Mesendoderm (in vitro differentiated cells): ENCODE results near the gene TM4SF5.

Experiments
- DNase-seq: peaks from one replicate; pipeline ENCODE4 v3.0.0; 2013
- H2AK5ac ChIP-seq: 2 replicates; pipeline ENCODE4 v1.6.1; 2013; ENCODE audit warnings: low read length, inconsistent platforms
- H2BK120ac ChIP-seq: 2 replicates; pipeline ENCODE4 v1.6.1; 2013; ENCODE audit warnings: low read depth, mild to moderate bottlenecking, low read length, moderate library complexity, mixed read lengths
- H2BK15ac ChIP-seq: replicated peaks from 2 replicates; pipeline ENCODE4 v1.6.1; 2013; ENCODE audit warnings: low read depth, mild to moderate bottlenecking, moderate library complexity
- H2BK5ac ChIP-seq: 2 replicates; pipeline ENCODE4 v1.6.1; 2013; ENCODE audit warnings: low read length, inconsistent platforms
- H3K18ac ChIP-seq: 2 replicates; pipeline ENCODE4 v1.6.1; 2013; ENCODE audit warnings: mild to moderate bottlenecking, low read length, mixed read lengths
- H3K23ac ChIP-seq: one replicate; pipeline ENCODE4 v1.6.1; 2013; ENCODE audit warnings: low read length
- H3K27ac ChIP-seq: 2 replicates; pipeline ENCODE4 v1.5.1; 2013; ENCODE audit warnings: low read depth, mild to moderate bottlenecking, inconsistent platforms, low read length, moderate library complexity
- H3K27me3 ChIP-seq: 2 replicates; pipeline ENCODE4 v1.6.1; 2013; ENCODE audit warnings: low read length, control low read depth, mild to moderate bottlenecking, inconsistent platforms; ENCODE audit not compliant: insufficient read depth, poor library complexity
- H3K36me3 ChIP-seq: 2 replicates; pipeline ENCODE4 v1.6.1; 2013; ENCODE audit warnings: low read length, inconsistent platforms; ENCODE audit not compliant: control insufficient read depth, insufficient read depth
- H3K4ac ChIP-seq: one replicate; pipeline ENCODE4 v1.6.1; 2013; ENCODE audit warnings: low read depth, mild to moderate bottlenecking, low read length, moderate library complexity
- H3K4me1 ChIP-seq: 2 replicates; pipeline ENCODE4 v1.6.1; 2013; ENCODE audit warnings: low read depth, low read length, inconsistent platforms; ENCODE audit not compliant: control insufficient read depth
- H3K4me2 ChIP-seq: 2 replicates; pipeline ENCODE4 v1.6.1; 2013; ENCODE audit warnings: low read length
- H3K4me3 ChIP-seq: 2 replicates; pipeline ENCODE4 v1.5.1; 2013; ENCODE audit warnings: mild to moderate bottlenecking, low read length
- H3K56ac ChIP-seq: one replicate; pipeline ENCODE4 v1.6.1; 2013; ENCODE audit warnings: low read length
- H3K79me1 ChIP-seq: 2 replicates; pipeline ENCODE4 v1.6.1; 2013; ENCODE audit warnings: low read length, inconsistent platforms
- H3K79me2 ChIP-seq: 2 replicates; pipeline ENCODE4 v1.6.1; 2013; ENCODE audit warnings: mild to moderate bottlenecking, low read length; ENCODE audit not compliant: control insufficient read depth, insufficient read depth
- H3K9ac ChIP-seq: 2 replicates; pipeline ENCODE4 v1.6.1; 2013; ENCODE audit warnings: low read length, inconsistent platforms
- H4K5ac ChIP-seq: one replicate; pipeline ENCODE4 v1.6.1; 2013; ENCODE audit warnings: low read length
- H4K8ac ChIP-seq: one replicate; pipeline ENCODE4 v1.6.1; 2013; ENCODE audit warnings: low read depth, mild to moderate bottlenecking, control low read depth, low read length, moderate library complexity
- WGBS: extraction: QIAGEN DNeasy Blood & Tissue Kit; methylation state at CpG from one replicate; pipeline ENCODE4 v1.1.7; 2013; ENCODE audit warnings: low lambda C conversion rate, missing lambda C conversion rate; ENCODE audit not compliant: insufficient coverage; ENCODE audit errors: extremely low coverage; 5-methylcytosine and 5-hydroxymethylcytosine counted together

Gene TM4SF5

DNA sequence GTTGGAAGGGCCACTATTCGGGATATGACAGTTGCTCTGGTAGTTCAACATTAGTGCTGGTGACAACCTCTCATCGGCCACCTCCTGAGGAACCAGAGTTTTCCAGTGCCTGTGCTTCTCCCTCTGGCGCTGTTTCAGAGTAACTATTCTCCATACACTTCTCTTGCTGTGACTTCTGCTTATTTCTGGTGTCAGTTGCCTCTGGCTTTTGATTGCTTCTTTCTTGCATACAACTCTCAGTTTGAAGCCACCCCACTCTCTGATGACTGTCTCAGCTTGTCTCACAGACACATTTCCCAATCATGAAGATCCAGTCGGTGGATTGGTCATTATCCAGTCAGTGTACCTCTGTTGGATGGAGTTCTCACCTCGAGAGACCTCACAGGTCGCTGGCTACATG lies 3.4 kb upstream of the TM4SF5 start:
- no peak overlapping the region for H2BK15ac ChIP-seq
- no peaks in the 10 kb centered on the region for H3K27me3 ChIP-seq
- no peak overlapping the region for H2BK120ac ChIP-seq
- no peak overlapping the region for H2BK5ac ChIP-seq
- no peak overlapping the region for H4K5ac ChIP-seq
- no peaks in the 10 kb centered on the region for H3K79me1 ChIP-seq
- no peak overlapping the region for H3K4ac ChIP-seq
- no peak overlapping the region for H3K23ac ChIP-seq
- no peak overlapping the region for H4K8ac ChIP-seq
- no peak overlapping the region for H3K4me2 ChIP-seq
- H3K27ac ChIP-seq, result no peak overlapping the region
- no peak overlapping the region for H3K56ac ChIP-seq
- no peak overlapping the region for H3K4me3 ChIP-seq
- no peaks in the 10 kb centered on the region for H3K79me2 ChIP-seq
- H3K9ac ChIP-seq, result no peak overlapping the region
- H3K36me3 ChIP-seq, result no peaks in the 10 kb centered on the region
- DNase-seq, result no peak
- no peak overlapping the region for H3K18ac ChIP-seq
- no peaks in the 10 kb centered on the region for H3K4me1 ChIP-seq
- H2AK5ac ChIP-seq, result no peak overlapping the region
- no CpG with 5 or more reads among the region's 6 CpGs for WGBS

DNA sequence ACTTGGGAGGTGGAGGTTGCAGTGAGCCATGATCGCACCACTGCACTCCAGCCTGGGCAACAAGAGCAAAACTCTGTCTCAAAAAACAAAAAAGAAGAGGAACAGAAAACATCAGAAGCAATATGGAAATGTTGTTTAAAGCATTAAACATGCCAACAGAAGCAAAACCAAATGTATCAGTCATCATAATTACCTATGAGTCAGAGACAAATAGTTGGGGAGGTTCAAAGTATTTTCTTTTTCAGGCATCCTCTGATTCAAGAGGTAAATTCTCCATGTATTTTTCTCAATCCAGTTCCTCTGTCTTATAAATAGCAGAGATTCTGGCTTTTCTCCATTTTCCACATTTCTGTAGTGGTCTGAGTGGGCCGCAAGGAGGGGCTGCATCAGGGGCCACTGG lies 2.1 kb upstream of the TM4SF5 start:
- H3K9ac ChIP-seq, result no peak overlapping the region
- H2AK5ac ChIP-seq, result no peak overlapping the region
- no peaks in the 10 kb centered on the region for H3K4me1 ChIP-seq
- H3K56ac ChIP-seq, result no peak overlapping the region
- DNase-seq, result no peak
- no peak overlapping the region for H4K5ac ChIP-seq
- H3K23ac ChIP-seq, result no peak overlapping the region
- H3K27me3 ChIP-seq, result no peaks in the 10 kb centered on the region
- H3K4me3 ChIP-seq, result no peak overlapping the region
- H3K4me2 ChIP-seq, result no peak overlapping the region
- no peak overlapping the region for H4K8ac ChIP-seq
- no peaks in the 10 kb centered on the region for H3K36me3 ChIP-seq
- H3K79me2 ChIP-seq, result no peaks in the 10 kb centered on the region
- no peak overlapping the region for H2BK5ac ChIP-seq
- no peak overlapping the region for H3K18ac ChIP-seq
- WGBS, result no CpG with 5 or more reads among the region's 2 CpGs
- H2BK15ac ChIP-seq, result no peak overlapping the region
- no peak overlapping the region for H2BK120ac ChIP-seq
- H3K27ac ChIP-seq, result no peak overlapping the region
- no peaks in the 10 kb centered on the region for H3K79me1 ChIP-seq
- no peak overlapping the region for H3K4ac ChIP-seq

DNA sequence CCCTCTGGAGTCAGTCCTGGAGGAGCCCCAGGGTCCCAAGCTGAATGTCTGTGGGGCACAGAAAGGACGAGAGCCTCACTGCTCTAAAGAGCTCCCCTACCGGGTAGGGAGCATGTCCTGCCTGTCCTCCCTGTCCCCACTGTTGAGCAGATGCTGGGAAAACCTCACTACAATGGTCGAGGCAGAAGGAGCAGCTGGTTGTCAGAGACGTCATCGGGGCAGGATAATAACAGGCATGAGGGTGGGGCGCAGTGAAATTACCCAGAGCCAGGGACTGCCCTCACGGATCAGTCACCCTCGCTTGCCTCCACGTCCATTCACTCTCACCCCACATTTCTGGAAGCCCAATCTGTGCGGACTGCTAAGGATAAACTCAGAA lies 538 bp downstream of the TM4SF5 start:
- Histone ChIP-seq H3K56ac (no peak overlapping the region), H2BK120ac (no peak overlapping the region), H3K36me3 (no peaks in the 10 kb centered on the region), H3K18ac (no peak overlapping the region), H3K9ac (no peak overlapping the region), H3K4me1 (no peaks in the 10 kb centered on the region), H2BK15ac (no peak overlapping the region), H2BK5ac (no peak overlapping the region), H3K4me2 (no peak overlapping the region), H3K4ac (no peak overlapping the region), H3K23ac (no peak overlapping the region), H3K79me1 (no peaks in the 10 kb centered on the region), H3K27me3 (no peaks in the 10 kb centered on the region), H3K4me3 (no peak overlapping the region), H4K8ac (no peak overlapping the region), H3K79me2 (no peaks in the 10 kb centered on the region), H2AK5ac (no peak overlapping the region), H4K5ac (no peak overlapping the region), H3K27ac (no peak overlapping the region)
- no peak for DNase-seq
- WGBS, result no CpG with 5 or more reads among the region's 10 CpGs

DNA sequence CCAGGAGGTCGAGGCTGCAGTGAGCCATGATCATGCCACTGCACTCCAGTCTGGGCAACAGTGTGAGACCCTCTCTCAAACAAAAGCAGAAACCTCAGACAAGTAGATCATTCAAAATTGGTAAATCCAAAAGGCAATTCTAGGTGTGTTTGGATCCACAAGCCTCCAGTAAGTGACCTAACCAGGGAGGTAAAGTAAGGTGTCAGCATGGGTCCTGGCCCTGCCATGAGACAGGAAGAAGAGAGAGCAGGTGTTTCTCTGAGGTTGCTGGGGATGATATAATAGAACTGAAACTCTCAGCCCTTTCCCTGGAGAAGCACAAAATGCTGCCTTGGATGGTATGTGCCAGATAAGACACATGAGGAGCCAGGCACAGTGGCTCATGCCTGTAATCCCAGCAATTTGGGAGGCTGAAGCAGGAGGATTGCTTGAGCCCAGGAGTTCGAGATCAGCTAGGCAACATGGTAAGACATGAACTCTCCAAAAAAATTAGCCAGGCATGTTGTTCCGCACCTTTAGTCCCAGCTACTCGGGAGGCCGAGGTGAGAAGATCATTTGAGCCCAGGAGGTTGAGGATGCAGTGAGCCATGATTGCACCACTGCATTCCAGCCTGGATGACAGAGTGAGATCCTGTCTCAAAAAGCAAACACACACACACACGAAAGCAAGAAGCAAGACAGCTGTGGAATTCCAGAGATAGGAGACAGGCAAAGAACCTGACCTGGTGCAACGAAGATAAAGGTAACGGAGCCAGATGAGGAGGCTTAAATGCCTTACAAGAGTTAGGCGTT lies 6.5 kb downstream of the TM4SF5 start:
- Histone ChIP-seq H3K27ac (no peak overlapping the region), H3K27me3 (no peaks in the 10 kb centered on the region)
- no CpG with 5 or more reads among the region's 9 CpGs for WGBS

DNA sequence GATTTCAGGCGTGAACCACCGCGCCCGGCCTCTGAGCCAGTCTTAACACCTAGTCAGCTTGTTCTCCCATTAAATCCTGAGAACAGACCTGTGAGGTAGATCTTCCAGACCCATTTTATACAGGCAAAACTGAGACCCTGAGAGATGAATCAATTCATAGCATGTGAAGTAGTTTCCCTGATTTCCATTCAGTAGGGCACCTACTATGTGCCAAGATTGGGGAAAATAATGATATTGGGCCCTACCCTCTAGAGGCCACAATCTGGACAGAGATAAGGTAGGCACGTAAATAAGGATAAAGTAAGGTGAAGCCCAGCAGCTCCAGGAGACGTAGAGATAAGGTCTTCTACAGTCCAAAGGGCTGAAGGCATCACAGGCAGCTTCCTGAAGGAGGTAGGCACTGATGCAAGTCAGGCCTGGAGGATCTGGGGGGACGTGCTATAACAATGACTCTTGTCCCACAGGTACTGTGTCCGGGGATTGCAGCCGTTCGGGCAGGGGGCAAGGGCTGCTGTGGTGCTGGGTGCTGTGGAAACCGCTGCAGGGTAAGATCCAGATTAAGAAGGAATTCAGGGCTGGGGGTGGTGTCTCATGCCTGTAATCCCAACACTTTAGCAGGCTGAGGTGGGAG lies 8.8 kb downstream of the TM4SF5 start:
- no peak for DNase-seq

More for the DNA sequence above, 6.5 kb downstream of the TM4SF5 start:
- Histone ChIP-seq H3K79me2 (no peaks in the 10 kb centered on the region), H2BK5ac (no peak overlapping the region), H4K5ac (no peak overlapping the region), H2AK5ac (no peak overlapping the region), H3K9ac (no peak overlapping the region), H3K4me1 (no peaks in the 10 kb centered on the region), H3K23ac (no peak overlapping the region), H3K56ac (no peak overlapping the region), H2BK120ac (no peak overlapping the region), H3K4ac (no peak overlapping the region), H4K8ac (no peak overlapping the region), H3K4me2 (no peak overlapping the region), H3K36me3 (no peaks in the 10 kb centered on the region), H3K4me3 (no peak overlapping the region), H2BK15ac (no peak overlapping the region), H3K79me1 (no peaks in the 10 kb centered on the region), H3K18ac (no peak overlapping the region)
- peak; percentile 32 for DNase-seq

More for the DNA sequence above, 8.8 kb downstream of the TM4SF5 start:
- Histone ChIP-seq H4K5ac (no peak overlapping the region), H3K9ac (no peak overlapping the region), H3K27ac (no peak overlapping the region), H3K4me3 (no peak overlapping the region), H3K79me2 (no peaks in the 10 kb centered on the region), H4K8ac (no peak overlapping the region), H3K79me1 (no peaks in the 10 kb centered on the region), H2BK5ac (no peak overlapping the region), H3K27me3 (no peaks in the 10 kb centered on the region), H2AK5ac (no peak overlapping the region), H3K18ac (no peak overlapping the region), H3K56ac (no peak overlapping the region), H3K4me2 (no peak overlapping the region), H3K23ac (no peak overlapping the region), H3K36me3 (no peaks in the 10 kb centered on the region), H2BK15ac (no peak overlapping the region), H3K4me1 (no peaks in the 10 kb centered on the region), H3K4ac (no peak overlapping the region), H2BK120ac (no peak overlapping the region)
- no CpG with 5 or more reads among the region's 11 CpGs for WGBS
